Esophagus muscularis mucosa (tissue), 4 donors: ENCODE results near the gene UBE2E2. TPM values are rescaled to one million over a fixed set of nuclear protein-coding genes. Genes with fewer than 3 reads are reported as not detected.

Source experiments
- DNase-seq: peaks from one replicate; pipeline ENCODE4 v3.0.0-alpha.2; 2017; ENCODE audit errors: extremely low spot score
- H3K27ac ChIP-seq, 4 donors: fragments of 200-600 bp; sonication (generic); replicated peaks in 1 of 4; 1 replicate in 3 of 4; 2 replicates in 1 of 4; pipeline ENCODE4 v1.5.1; 2016 to 2019; ENCODE audit warnings: mild to moderate bottlenecking in 1 of 4
- H3K27me3 ChIP-seq, 4 donors: fragments of 200-600 bp; sonication (generic); one replicate each; pipeline versions ENCODE4 v1.5.1 to v1.6.0; 2016 to 2019
- H3K36me3 ChIP-seq, 4 donors: fragments of 200-600 bp; sonication (generic); one replicate each; pipeline ENCODE4 v1.5.1; 2016 to 2019
- H3K4me1 ChIP-seq, 4 donors: fragments of 200-600 bp; sonication (generic); one replicate each; pipeline ENCODE4 v1.5.1; 2016 to 2019
- H3K4me3 ChIP-seq, 4 donors: fragments of 200-600 bp; sonication (generic); 1 replicate in 2 of 4; 2 replicates in 2 of 4; pipeline ENCODE4 v1.5.1; 2016 to 2019; ENCODE audit warnings: mild to moderate bottlenecking in 4 of 4, moderate library complexity in 1 of 4
- H3K9me3 ChIP-seq, 4 donors: fragments of 200-600 bp; sonication (generic); 1 replicate in 3 of 4; 2 replicates in 1 of 4; pipeline ENCODE4 v1.5.1; 2016 to 2019
- CTCF ChIP-seq, 3 experiments: fragments of 200-600 bp in 2 of 3; fragments of 450-650 bp in 1 of 3; sonication (generic) in 2 of 3; IDR thresholded peaks; one replicate each; pipeline ENCODE4 v1.5.1; 2017 to 2019; ENCODE audit warnings: antibody characterized with exemption in 3 of 3, mild to moderate bottlenecking in 2 of 3, moderate library complexity in 1 of 3
- EP300 ChIP-seq: sonication (generic); formaldehyde crosslinking; IDR thresholded peaks from one replicate; pipeline ENCODE4 v1.6.1; 2017; ENCODE audit warnings: antibody characterized with exemption
- POLR2A ChIP-seq: fragments of 450-650 bp; IDR thresholded peaks from one replicate; pipeline ENCODE4 v1.6.1; 2017; ENCODE audit warnings: antibody characterized with exemption, moderate library complexity, mild to moderate bottlenecking, low read depth
- POLR2AphosphoS5 ChIP-seq, 2 donors: sonication (generic); formaldehyde crosslinking; IDR thresholded peaks; one replicate each; pipeline ENCODE4 v1.6.1; 2017; ENCODE audit warnings: antibody characterized with exemption in 2 of 2
- WGBS: methylation state at CpG from one replicate; pipeline ENCODE4 v1.1.5; 2018; 5-methylcytosine and 5-hydroxymethylcytosine counted together
- intact Hi-C: fragments of 100-400 bp; cut with DNase I; formaldehyde crosslinking; loops from one replicate; pipeline ENCODE4 v1.15.1; 2023
- total RNA-seq, 4 donors: library from RNA; depleted of rRNA; stranded (reverse); fragments of >200 nt; gene quantifications; one replicate each; pipeline versions ENCODE4 v1.1.0 to v1.2.1, GENCODE V29; 2016

The UBE2E2 gene
- total RNA-seq, 4 donors from 2014 or later, result 53.5 to 143 (median 90.3) TPM

GRCh38 chr3:23240171-23240785 lies 37.2 kb downstream of the UBE2E2 start:
- no peaks in the 10 kb centered on the region for H3K27me3 ChIP-seq
- no peaks in the 10 kb centered on the region for H3K9me3 ChIP-seq
- DNase-seq, result no peak
- peaks cover 0 to 27% (median 26%) of the 10 kb centered on the region in 4 donors for H3K4me1 ChIP-seq
- TF ChIP-seq EP300, result no peak
- no peak for TF ChIP-seq POLR2AphosphoS5 (IDR thresholded peaks at IDR 0.05)
- no peak for TF ChIP-seq CTCF (IDR thresholded peaks at IDR 0.05)
- TF ChIP-seq POLR2A, result no peak
- WGBS, result 87% methylated on average over 3 of the region's 3 CpGs
- intact Hi-C loops, result no loop called here
- H3K36me3 ChIP-seq, result no peaks in the 10 kb centered on the region
- H3K27ac ChIP-seq, result no peak overlapping the region
- no peak overlapping the region for H3K4me3 ChIP-seq

- Histone ChIP-seq H3K36me3 (no peaks in the 10 kb centered on the region), H3K27ac (no peak overlapping the region), H3K9me3 (no peaks in the 10 kb centered on the region), H3K4me3 (no peak overlapping the region), H3K27me3 (no peaks in the 10 kb centered on the region), H3K4me1 (peaks cover 0 to 27% (median 26%) of the 10 kb centered on the region in 4 donors)
- WGBS, result 98% methylated on average over 5 of the region's 5 CpGs
- no peak for DNase-seq
- intact Hi-C loops, result no loop called here
- TF ChIP-seq POLR2A (no peak), CTCF (IDR thresholded peaks at IDR 0.05) (no peak), POLR2AphosphoS5 (IDR thresholded peaks at IDR 0.05) (no peak), EP300 (no peak)
Measured at GRCh38 chr3:23241256-23241655, 38.1 kb downstream of the UBE2E2 start.

DNA sequence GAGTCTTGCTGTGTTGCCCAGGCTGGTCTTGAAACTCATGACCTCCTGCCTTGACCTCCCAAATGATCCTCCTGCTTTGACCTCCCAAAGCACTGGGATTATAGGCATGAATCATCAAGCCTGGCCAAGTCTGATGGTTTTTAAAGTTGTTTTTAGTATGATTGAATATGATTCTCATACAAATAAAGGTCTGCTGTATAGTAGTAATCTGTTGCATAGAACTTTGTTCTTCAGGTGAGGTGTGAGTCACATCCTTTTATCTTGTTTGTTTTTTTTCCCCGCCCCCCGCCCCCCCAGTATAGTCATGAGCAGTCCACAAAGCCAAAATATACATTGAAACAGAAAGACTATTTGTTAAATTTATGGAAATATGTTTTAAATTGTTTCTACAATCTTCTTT lies 39.0 kb downstream of the UBE2E2 start:
- 92% methylated on average over 2 of the region's 2 CpGs for WGBS
- intact Hi-C loops, result no loop called here
- Histone ChIP-seq H3K27ac (no peak overlapping the region), H3K9me3 (no peaks in the 10 kb centered on the region), H3K27me3 (no peaks in the 10 kb centered on the region), H3K4me3 (no peak overlapping the region), H3K36me3 (no peaks in the 10 kb centered on the region), H3K4me1 (peaks cover 0 to 27% (median 26%) of the 10 kb centered on the region in 4 donors)
- no peak for DNase-seq
- no peak for TF ChIP-seq POLR2A

GRCh38 chr3:23244324-23245041 lies 41.4 kb downstream of the UBE2E2 start:
- TF ChIP-seq POLR2AphosphoS5 (IDR thresholded peaks at IDR 0.05) (no peak), EP300 (no peak), CTCF (IDR thresholded peaks at IDR 0.05) (no peak)
- 59% methylated on average over 2 of the region's 2 CpGs for WGBS
- H3K4me1 ChIP-seq, result peaks cover 0 to 22% (median 22%) of the 10 kb centered on the region in 4 donors
- no peak overlapping the region for H3K27ac ChIP-seq
- H3K9me3 ChIP-seq, result no peaks in the 10 kb centered on the region
- no peaks in the 10 kb centered on the region for H3K27me3 ChIP-seq
- DNase-seq, result no peak
- no peaks in the 10 kb centered on the region for H3K36me3 ChIP-seq
- intact Hi-C loops, result no loop called here
- H3K4me3 ChIP-seq, result no peak overlapping the region

DNA sequence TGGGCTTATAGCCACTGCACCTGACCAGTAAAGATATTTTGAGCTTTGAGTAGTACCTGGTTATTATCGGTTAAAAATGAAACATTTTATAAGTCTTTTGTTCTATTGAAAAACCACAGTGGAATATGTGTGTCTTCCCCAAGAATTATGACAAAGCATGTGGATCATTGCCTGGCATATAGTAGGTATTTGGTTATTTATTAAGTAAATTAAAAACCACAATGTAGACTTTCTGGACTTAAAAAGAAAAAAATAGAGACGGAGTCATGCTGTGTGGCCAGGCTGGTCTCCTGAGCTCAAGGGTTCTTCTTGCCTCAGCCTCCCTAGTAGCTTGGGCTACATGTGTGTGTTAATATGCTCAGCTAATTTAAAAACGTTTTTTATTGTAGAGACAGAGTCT lies 43.5 kb downstream of the UBE2E2 start:
- Histone ChIP-seq H3K4me1 (peaks cover 0 to 14% (median 9%) of the 10 kb centered on the region in 4 donors), H3K27me3 (no peaks in the 10 kb centered on the region), H3K27ac (no peak overlapping the region), H3K36me3 (no peaks in the 10 kb centered on the region), H3K4me3 (no peak overlapping the region), H3K9me3 (no peaks in the 10 kb centered on the region)
- no peak for DNase-seq
- no peak for TF ChIP-seq CTCF (IDR thresholded peaks at IDR 0.05)
- intact Hi-C loops, result no loop called here
- 86% methylated on average over 3 of the region's 3 CpGs for WGBS
